ENCODE data around the gene MLF1. TPM values are rescaled to one million over a fixed set of nuclear protein-coding genes. Genes with fewer than 3 reads are reported as not detected.

MLF1 gene
- total RNA-seq, 1 experiment from 2014 or later: 43.7 TPM

- TF ChIP-seq CTCF (IDR thresholded peaks at IDR 0.05 in 2 of 3, conservative IDR thresholded peaks at IDR 0.05 in 1 of 3; ENCODE audit: borderline replicate concordance in 1 of 3, insufficient read depth in 1 of 3, low read depth in 2 of 3, low read length in 2 of 3): no peak
Observed at GRCh38 chr3:158569794-158570193, 1.2 kb upstream of the MLF1 start (continued).

- POLR2A ChIA-PET: no interaction called here
- H3K4me3 ChIP-seq (replicated peaks in 1 of 2; ENCODE audit: low read depth in 1 of 2, low read length in 2 of 2): no peak overlapping the region
- no peaks in the 10 kb centered on the region for H3K36me3 ChIP-seq (ENCODE audit: control insufficient read depth in 1 of 2, insufficient read depth in 2 of 2, low read length in 2 of 2)
- no peak overlapping the region for H3K27ac ChIP-seq (ENCODE audit: low read depth, low read length)
- H3K4me1 ChIP-seq (ENCODE audit: control insufficient read depth in 1 of 2, insufficient read depth in 2 of 2, low read length in 2 of 2): peaks cover 0 to 24% of the 10 kb centered on the region in 2 experiments; a peak in 2 of 4 replicates
- H3K9me2 ChIP-seq (ENCODE audit: insufficient read depth): no peaks in the 10 kb centered on the region
- H4K20me1 ChIP-seq (ENCODE audit: insufficient read depth): no peaks in the 10 kb centered on the region
- DNase-seq (ENCODE audit: low read depth, low spot score): no peak
- no peaks in the 10 kb centered on the region for H3K9me3 ChIP-seq (ENCODE audit: control insufficient read depth in 1 of 2, insufficient read depth in 1 of 2, low read depth in 1 of 2, low read length in 2 of 2)
- CTCF ChIA-PET: no interaction called here
- H3K4me2 ChIP-seq (ENCODE audit: low read length): peak overlapping the region; percentile 98
- intact Hi-C loops (cut with micrococcal nuclease): no loop called here
- H3K79me2 ChIP-seq (ENCODE audit: insufficient read depth, low read length): peaks cover 5% of the 10 kb centered on the region
- no peak overlapping the region for H3K9ac ChIP-seq (ENCODE audit: low read length)
- RAD21 ChIA-PET (ENCODE audit: low non-redundant PET in 1 of 2, low total read pairs in 2 of 2, uncharacterized antibody in 2 of 2, unreplicated experiment in 2 of 2): no interaction called here
- no peaks in the 10 kb centered on the region for H3K27me3 ChIP-seq (ENCODE audit: insufficient read depth, low read length)
- no peak for TF ChIP-seq ELF1 (IDR thresholded peaks at IDR 0.05; ENCODE audit: borderline replicate concordance, low read depth)
- no peak for TF ChIP-seq ZFX (IDR thresholded peaks at IDR 0.05)
- TF ChIP-seq EZH2 (IDR thresholded peaks at IDR 0.05): no peak
- no peak for TF ChIP-seq SIN3A (IDR thresholded peaks at IDR 0.05; ENCODE audit: low read depth)
- no peak for TF ChIP-seq POLR2AphosphoS5 (IDR thresholded peaks at IDR 0.05; ENCODE audit: low read depth, low read length)
- TF ChIP-seq TCF7L2 (IDR thresholded peaks at IDR 0.05; ENCODE audit: borderline replicate concordance, extremely low read depth, insufficient read depth, insufficient read length): no peak
- no peak for ATAC-seq
- BruUV-seq (replicated peaks): no TSS peak
- no peak overlapping the region for H2AFZ ChIP-seq (ENCODE audit: low read depth, low read length, poor library complexity, severe bottlenecking)
Observed at GRCh38 chr3:158571969-158572765, 1.2 kb downstream of the MLF1 start.

Measured in HCT116 (cell line).